ENCODE results near the gene DOCK2. TPM values are rescaled to one million over a fixed set of nuclear protein-coding genes. Genes with fewer than 3 reads are reported as not detected.

The DOCK2 gene
- total and polyA plus RNA-seq, 2 donors (not counting 1 experiment from before 2014, with no cell fraction given), result 1.1 to 8.9 TPM

DNA sequence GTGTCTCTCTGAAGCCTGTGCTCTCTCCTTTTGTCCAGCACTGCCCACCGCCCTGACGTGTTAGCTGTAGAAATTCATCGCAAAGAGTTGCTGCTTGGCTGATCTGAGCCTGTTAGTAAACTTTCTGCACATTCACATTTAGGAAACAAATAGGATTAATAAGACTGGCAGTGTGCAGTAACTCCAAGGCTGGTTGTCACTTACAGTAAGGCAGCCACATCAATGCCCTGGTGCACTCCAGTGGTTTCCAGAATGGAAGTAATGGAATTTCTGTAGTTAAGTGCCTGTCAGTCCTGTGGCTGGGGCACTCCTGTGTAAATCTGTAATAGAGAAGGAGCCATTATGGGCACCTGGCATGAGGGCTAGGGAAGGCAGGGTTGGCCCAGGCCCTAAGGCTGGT, 70.6 kb downstream of the DOCK2 start:
- Histone ChIP-seq H3K4me1 (ENCODE audit: control insufficient read depth, extremely low read depth, insufficient read depth, low read length) (peaks cover 19% of the 10 kb centered on the region), H3K4me3 (replicated peaks in 1 of 4; ENCODE audit: control extremely low read depth in 1 of 4, insufficient read depth in 1 of 4, low read depth in 3 of 4, low read length in 4 of 4) (no peak overlapping the region), H3K27ac (ENCODE audit: insufficient read depth, low read length) (peak overlapping the region; percentile 48), H3K4me2 (ENCODE audit: extremely low read depth, insufficient read depth, low read length) (no peak overlapping the region), H3K36me3 (ENCODE audit: control insufficient read depth, insufficient read depth, low read length) (no peaks in the 10 kb centered on the region), H3K9ac (ENCODE audit: insufficient read depth, low read length) (no peak overlapping the region), H3K27me3 (ENCODE audit: control insufficient read depth, insufficient read depth, low read length) (no peaks in the 10 kb centered on the region), H2AFZ (ENCODE audit: low read length) (no peak overlapping the region), H3K9me3 (ENCODE audit: control insufficient read depth, insufficient read depth, low read depth, low read length) (no peaks in the 10 kb centered on the region), H3K79me2 (ENCODE audit: control insufficient read depth, insufficient read depth, low read length) (no peaks in the 10 kb centered on the region), H4K20me1 (ENCODE audit: control insufficient read depth, extremely low read depth, insufficient read depth, low read length) (no peaks in the 10 kb centered on the region)
- DNase-seq (ENCODE audit: low read depth in 2 of 2), result peak in 1 of 2 donors; percentile 33
- TF ChIP-seq EZH2 (IDR thresholded peaks at IDR 0.05; ENCODE audit: low read length, missing control alignments), result no peak
- TF ChIP-seq, protein P1, sequence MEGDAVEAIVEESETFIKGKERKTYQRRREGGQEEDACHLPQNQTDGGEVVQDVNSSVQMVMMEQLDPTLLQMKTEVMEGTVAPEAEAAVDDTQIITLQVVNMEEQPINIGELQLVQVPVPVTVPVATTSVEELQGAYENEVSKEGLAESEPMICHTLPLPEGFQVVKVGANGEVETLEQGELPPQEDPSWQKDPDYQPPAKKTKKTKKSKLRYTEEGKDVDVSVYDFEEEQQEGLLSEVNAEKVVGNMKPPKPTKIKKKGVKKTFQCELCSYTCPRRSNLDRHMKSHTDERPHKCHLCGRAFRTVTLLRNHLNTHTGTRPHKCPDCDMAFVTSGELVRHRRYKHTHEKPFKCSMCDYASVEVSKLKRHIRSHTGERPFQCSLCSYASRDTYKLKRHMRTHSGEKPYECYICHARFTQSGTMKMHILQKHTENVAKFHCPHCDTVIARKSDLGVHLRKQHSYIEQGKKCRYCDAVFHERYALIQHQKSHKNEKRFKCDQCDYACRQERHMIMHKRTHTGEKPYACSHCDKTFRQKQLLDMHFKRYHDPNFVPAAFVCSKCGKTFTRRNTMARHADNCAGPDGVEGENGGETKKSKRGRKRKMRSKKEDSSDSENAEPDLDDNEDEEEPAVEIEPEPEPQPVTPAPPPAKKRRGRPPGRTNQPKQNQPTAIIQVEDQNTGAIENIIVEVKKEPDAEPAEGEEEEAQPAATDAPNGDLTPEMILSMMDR (conservative IDR thresholded peaks at IDR 0.05 in 1 of 2, IDR thresholded peaks at IDR 0.05 in 1 of 2; ENCODE audit: low read depth in 1 of 2, low read length in 2 of 2), result no peak

DNA sequence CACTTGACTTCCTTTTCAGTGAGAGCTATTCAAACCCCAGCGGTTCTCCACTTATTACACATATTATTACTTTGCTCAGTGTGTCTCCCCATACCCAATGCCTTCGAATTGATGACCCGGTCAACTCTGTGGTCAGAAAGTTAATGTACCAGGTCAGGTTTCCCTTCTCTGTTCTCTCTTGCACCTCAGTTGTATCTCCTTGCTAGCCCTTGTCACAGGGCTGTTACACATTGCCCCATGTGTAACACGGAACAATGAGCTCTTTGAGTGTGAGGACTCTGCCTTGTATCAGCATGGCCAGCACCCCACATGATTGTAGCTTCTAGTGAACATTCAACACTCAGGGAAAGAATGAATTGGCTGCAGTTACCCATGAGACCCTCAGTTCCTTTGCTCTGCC, 73.6 kb downstream of the DOCK2 start:
- Histone ChIP-seq H3K4me1 (ENCODE audit: control insufficient read depth, extremely low read depth, insufficient read depth, low read length) (peaks cover 16% of the 10 kb centered on the region), H4K20me1 (ENCODE audit: control insufficient read depth, extremely low read depth, insufficient read depth, low read length) (no peaks in the 10 kb centered on the region), H3K4me3 (replicated peaks in 1 of 4; ENCODE audit: control extremely low read depth in 1 of 4, insufficient read depth in 1 of 4, low read depth in 3 of 4, low read length in 4 of 4) (no peak overlapping the region), H3K27me3 (ENCODE audit: control insufficient read depth, insufficient read depth, low read length) (no peaks in the 10 kb centered on the region), H3K79me2 (ENCODE audit: control insufficient read depth, insufficient read depth, low read length) (no peaks in the 10 kb centered on the region), H3K36me3 (ENCODE audit: control insufficient read depth, insufficient read depth, low read length) (no peaks in the 10 kb centered on the region), H3K9me3 (ENCODE audit: control insufficient read depth, insufficient read depth, low read depth, low read length) (no peaks in the 10 kb centered on the region), H3K4me2 (ENCODE audit: extremely low read depth, insufficient read depth, low read length) (no peak overlapping the region), H3K9ac (ENCODE audit: insufficient read depth, low read length) (no peak overlapping the region), H3K27ac (ENCODE audit: insufficient read depth, low read length) (no peak overlapping the region), H2AFZ (ENCODE audit: low read length) (no peak overlapping the region)
- DNase-seq (ENCODE audit: low read depth in 2 of 2), result no peak
- TF ChIP-seq, protein P1 (conservative IDR thresholded peaks at IDR 0.05 in 1 of 2, IDR thresholded peaks at IDR 0.05 in 1 of 2; ENCODE audit: low read depth in 1 of 2, low read length in 2 of 2), result no peak
- no peak for TF ChIP-seq EZH2 (IDR thresholded peaks at IDR 0.05; ENCODE audit: low read length, missing control alignments)

DNA sequence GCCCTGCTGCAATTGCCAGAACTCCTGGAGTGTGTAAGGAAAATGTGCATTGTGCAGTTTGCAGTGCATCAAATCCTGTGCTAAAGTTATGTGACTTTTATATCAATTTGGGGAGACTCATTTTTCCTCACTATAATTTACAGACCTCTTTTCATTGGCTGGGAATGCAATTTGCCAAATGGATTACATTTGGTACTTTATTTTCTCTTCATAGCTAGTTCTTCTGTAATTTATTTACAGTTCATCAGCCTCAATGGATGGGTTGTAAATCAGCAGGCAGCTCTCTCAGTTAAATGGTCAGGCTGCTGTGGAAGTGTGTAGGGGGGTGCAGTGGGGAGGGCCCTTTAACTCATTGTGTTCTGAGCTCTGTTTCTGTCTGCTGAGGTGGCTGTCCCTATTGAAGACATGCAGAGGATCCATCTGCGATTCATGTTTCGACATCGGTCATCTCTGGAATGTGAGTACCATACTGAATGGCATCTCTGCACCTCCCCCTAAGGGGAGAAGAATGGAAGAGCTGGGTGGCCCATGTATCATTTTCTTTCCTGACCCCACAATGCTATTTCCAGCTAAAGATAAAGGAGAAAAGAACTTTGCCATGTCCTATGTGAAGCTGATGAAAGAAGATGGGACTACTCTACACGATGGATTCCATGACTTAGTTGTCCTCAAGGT, 74.6 kb downstream of the DOCK2 start:
- H3K27ac ChIP-seq (ENCODE audit: insufficient read depth, low read length), result no peak overlapping the region
- H3K4me2 ChIP-seq (ENCODE audit: extremely low read depth, insufficient read depth, low read length), result no peak overlapping the region
- H3K9ac ChIP-seq (ENCODE audit: insufficient read depth, low read length), result no peak overlapping the region
- no peaks in the 10 kb centered on the region for H3K9me3 ChIP-seq (ENCODE audit: control insufficient read depth, insufficient read depth, low read depth, low read length)
- no peaks in the 10 kb centered on the region for H3K79me2 ChIP-seq (ENCODE audit: control insufficient read depth, insufficient read depth, low read length)
- no peaks in the 10 kb centered on the region for H3K27me3 ChIP-seq (ENCODE audit: control insufficient read depth, insufficient read depth, low read length)
- TF ChIP-seq EZH2 (IDR thresholded peaks at IDR 0.05; ENCODE audit: low read length, missing control alignments), result no peak
- TF ChIP-seq, protein P1 (conservative IDR thresholded peaks at IDR 0.05 in 1 of 2, IDR thresholded peaks at IDR 0.05 in 1 of 2; ENCODE audit: low read depth in 1 of 2, low read length in 2 of 2), result no peak
- no peak overlapping the region for H2AFZ ChIP-seq (ENCODE audit: low read length)
- H3K36me3 ChIP-seq (ENCODE audit: control insufficient read depth, insufficient read depth, low read length), result no peaks in the 10 kb centered on the region
- no peak for DNase-seq (ENCODE audit: low read depth in 2 of 2)
- peaks cover 14% of the 10 kb centered on the region for H3K4me1 ChIP-seq (ENCODE audit: control insufficient read depth, extremely low read depth, insufficient read depth, low read length)
- H3K4me3 ChIP-seq (replicated peaks in 1 of 4; ENCODE audit: control extremely low read depth in 1 of 4, insufficient read depth in 1 of 4, low read depth in 3 of 4, low read length in 4 of 4), result no peak overlapping the region
- no peaks in the 10 kb centered on the region for H4K20me1 ChIP-seq (ENCODE audit: control insufficient read depth, extremely low read depth, insufficient read depth, low read length)

Data from fibroblast of lung (primary cell).